Lower leg skin (tissue), 3 donors: ENCODE data around the gene GPT2.

Source experiments
- POLR2A ChIP-seq, 2 donors: fragments of 450-650 bp; IDR thresholded peaks; one replicate each; pipeline ENCODE4 v1.6.1; 2016 to 2017; ENCODE audit warnings: antibody characterized with exemption in 2 of 2, mild to moderate bottlenecking in 1 of 2, moderate library complexity in 1 of 2
- TF ChIP-seq, protein P1 (sequence below), 3 donors: fragments of 450-650 bp; IDR thresholded peaks; one replicate each; pipeline ENCODE4 v1.5.1; 2016; ENCODE audit warnings: antibody characterized with exemption in 3 of 3, mild to moderate bottlenecking in 3 of 3, moderate library complexity in 2 of 3

DNA sequence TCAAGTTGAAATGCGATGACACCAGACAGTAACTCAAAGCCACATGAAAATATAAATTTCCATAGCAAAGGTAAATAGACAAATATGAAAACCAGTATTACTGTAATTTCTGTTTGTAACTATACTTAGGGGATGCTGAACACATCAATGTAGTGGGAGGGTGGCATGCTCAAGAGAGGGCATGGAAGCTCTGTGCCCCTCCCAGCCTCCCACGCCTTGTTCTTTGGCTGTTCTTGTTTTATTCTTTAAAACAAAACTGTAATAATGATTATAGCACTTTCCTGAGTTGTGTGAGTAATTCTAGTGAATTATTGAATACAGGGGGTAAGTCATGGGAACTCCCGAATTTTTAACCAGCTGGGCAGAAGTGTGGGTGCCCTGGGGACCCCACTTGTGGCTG lies 11.0 kb upstream of the GPT2 start:
- TF ChIP-seq, protein P1, sequence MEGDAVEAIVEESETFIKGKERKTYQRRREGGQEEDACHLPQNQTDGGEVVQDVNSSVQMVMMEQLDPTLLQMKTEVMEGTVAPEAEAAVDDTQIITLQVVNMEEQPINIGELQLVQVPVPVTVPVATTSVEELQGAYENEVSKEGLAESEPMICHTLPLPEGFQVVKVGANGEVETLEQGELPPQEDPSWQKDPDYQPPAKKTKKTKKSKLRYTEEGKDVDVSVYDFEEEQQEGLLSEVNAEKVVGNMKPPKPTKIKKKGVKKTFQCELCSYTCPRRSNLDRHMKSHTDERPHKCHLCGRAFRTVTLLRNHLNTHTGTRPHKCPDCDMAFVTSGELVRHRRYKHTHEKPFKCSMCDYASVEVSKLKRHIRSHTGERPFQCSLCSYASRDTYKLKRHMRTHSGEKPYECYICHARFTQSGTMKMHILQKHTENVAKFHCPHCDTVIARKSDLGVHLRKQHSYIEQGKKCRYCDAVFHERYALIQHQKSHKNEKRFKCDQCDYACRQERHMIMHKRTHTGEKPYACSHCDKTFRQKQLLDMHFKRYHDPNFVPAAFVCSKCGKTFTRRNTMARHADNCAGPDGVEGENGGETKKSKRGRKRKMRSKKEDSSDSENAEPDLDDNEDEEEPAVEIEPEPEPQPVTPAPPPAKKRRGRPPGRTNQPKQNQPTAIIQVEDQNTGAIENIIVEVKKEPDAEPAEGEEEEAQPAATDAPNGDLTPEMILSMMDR (IDR thresholded peaks at IDR 0.05), result no peak
- no peak for TF ChIP-seq POLR2A (IDR thresholded peaks at IDR 0.05)
